HCEC 1CT (cell line): Measurements from ENCODE around the gene TNK2.
"Not testable (repeated sequence)": the region's sequence is repeated elsewhere in the genome, so short reads cannot be mapped to it uniquely, and the experiment has no call there.

Source experiments
- DNase-seq: peaks from one replicate; pipeline ENCODE4 v3.0.0-alpha.2; 2017

Gene TNK2

DNA sequence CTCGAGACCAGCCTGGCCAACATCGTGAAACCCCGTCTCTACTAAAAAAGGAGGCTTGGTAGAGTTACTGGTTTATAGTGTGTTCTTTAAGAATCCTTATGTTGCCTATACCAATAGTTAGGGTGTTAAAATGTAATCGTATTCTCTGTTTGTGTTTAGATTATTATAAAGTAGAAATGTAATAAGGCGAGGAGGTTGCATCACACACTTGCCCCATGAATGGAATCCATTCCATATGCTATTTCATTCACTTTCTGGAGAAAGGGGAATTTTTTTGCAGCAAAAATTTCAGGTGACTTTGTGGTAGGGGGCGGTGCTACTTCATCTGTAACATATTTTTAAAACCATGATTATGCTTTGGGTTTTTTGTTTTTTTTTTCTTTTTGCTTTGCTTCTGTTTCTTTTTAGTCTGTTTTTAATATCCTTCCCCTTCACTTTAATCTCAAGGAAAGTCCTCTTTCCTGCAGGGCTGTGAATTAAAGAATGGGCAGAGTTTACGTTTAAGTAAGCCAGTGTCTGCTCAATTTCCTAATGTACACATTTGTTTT lies 63.6 kb downstream of the TNK2 start:
- no peak for DNase-seq

DNA sequence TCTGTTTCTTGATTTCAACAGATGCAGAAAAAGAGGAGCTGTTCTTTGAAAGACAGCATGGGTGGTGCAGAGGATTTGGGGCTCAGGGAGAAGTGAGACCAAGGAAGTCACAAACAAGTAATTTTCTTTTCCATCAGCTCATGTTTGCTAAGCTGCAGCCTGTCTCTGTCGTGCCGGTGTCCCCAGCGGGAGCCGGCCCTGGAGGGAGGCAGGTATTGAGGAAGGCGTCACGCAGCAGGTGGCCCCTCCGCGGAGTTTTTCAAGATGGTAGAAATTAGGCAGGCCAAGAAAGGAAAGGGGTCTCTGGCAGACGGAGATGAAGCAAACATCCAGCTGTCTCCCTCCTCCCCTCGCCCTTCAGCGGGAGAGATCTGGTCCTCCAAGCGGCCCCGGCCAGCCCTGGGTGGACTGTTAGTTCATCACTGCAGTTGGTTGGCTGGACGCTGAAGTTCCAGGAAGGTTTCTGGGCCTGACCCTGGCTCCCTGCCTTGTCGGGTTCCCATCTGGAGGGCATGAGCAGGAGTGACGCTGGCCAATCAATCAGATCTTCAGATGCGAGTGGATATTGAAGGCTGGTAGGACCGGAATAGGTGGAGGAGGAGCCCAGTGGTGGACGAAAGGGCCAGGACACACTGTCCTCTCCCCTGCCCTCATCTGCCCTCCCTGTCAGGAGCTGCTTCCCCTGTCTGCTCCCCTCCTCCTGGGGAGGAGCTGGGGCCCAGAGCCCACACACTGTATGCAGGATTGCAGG lies 68.9 kb downstream of the TNK2 start:
- DNase-seq: no peak

- no peak for DNase-seq
Observed at GRCh38 chr3:195838714-195839113, 69.6 kb downstream of the TNK2 start.

DNA sequence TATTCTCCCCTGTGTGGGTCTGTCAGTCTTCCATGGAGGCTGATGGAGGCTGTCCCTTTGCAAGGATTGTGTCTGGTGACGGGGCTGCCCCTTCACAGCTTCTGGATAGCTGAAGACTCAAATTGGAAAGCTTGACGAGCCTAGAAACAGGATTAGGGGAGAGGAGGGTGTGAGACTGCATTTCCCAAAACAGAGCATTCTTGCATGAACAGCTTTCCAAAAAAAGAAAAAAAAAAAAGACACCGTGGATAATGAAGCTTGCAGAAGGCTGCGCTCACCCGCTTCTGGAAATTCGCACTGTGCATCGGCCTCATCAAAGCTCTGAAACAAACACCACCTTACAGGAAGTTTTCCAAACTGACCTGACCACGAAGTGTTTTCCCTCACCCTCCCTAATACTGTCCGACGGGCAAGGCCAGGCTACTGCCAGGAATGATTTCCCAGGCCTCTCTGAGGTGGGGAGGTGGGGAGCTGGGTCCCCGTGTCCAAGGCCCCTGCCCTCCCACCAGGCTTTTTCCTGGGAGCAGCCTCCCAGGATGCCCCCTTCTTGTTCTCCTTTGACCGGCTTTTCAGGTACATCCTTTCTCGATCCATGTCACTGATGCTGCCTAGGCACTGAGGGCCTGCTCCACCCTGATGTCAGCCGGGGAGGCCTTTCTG lies 71.7 kb downstream of the TNK2 start:
- DNase-seq: no peak

DNA sequence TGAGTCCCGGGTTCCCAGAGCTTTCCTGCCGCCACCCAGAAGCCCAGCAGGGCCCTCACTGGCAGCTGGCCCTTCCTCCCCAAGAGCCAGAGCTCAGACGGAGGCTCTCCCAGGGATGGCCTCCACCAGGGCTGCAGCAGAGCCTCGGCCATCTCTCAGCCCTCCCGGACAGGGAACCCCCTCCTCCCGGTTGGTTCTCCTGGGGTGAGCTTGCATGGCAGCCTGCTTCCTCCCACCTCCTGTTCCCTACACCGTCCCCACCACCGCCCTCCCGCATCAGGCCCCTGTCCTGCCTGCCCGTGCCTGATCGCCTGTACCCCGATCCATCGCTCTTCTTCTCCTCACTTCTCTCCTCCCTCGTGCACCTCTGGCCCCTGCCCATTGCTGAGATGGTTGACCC lies 72.6 kb downstream of the TNK2 start:
- no peak for DNase-seq

DNA sequence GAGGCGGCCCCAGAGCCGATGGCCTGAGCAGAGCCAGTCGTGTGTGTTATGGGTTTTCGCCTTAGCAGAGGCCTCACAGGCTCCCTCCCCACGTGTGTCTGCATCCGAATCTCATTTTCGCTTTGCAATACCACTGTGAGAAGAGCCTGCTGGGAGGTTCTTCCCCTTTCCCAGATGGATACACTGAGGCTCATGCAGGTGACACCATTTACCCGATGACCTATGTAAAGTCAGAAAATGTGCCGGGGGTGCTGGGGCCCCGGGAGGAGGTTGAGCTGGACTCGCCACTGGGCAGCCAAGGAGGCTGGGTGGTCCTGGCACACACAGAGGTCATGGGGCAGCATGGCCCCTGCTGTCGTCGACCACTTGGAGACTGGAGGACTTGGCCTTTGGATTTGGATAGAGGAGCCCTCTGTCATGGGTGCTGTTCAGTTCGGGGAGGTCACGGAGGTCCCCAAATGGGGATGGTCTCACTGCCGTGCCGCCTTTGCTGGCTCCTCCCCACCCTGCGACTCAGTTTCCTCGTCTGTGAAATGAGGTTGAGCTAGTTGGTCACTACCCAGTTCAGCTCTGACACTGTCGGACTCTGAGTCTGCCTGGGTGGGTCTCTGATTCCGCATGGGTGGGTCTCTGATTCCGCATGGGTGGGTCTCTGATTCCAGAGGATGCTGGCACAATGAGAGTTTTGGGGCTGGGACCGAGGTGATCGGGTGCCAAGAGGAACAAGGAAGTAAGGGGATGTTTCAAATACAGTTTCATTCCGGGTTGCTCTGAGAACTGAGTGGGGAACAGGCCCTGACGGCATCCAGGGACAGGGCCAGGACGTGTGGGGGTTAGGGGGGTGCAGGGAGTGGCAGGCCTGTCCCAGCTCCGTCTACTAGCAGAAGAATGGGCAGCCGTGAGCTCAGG lies 73.4 kb downstream of the TNK2 start:
- DNase-seq: no peak

- no peak for DNase-seq
Observed at GRCh38 chr3:195829897-195830254, 78.5 kb downstream of the TNK2 start.

- DNase-seq: no peak
Observed at GRCh38 chr3:195828762-195829161, 79.6 kb downstream of the TNK2 start.

GRCh38 chr3:195825857-195826804 lies 82.2 kb downstream of the TNK2 start:
- no peak for DNase-seq

DNA sequence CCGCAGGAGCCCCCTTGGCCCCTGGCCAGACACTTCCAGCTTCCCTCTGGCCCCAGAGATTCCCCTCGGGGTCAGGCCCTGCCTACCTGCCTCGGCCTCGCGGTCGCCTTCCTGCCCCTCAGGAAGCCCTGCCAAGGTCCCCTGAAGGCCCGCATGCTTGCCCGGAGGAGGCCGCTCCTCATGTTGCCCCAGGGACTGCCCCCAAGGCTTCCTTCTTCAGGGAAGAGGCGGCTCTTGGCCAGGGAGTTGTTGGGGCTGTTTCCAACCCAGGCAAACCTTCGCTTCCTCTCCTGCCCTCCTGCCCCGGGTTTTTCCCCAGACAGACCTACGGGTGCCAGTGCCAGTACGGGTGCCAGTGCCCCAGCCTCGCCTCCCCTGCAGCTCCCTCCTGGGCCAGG lies 83.2 kb downstream of the TNK2 start:
- no peak for DNase-seq

DNA sequence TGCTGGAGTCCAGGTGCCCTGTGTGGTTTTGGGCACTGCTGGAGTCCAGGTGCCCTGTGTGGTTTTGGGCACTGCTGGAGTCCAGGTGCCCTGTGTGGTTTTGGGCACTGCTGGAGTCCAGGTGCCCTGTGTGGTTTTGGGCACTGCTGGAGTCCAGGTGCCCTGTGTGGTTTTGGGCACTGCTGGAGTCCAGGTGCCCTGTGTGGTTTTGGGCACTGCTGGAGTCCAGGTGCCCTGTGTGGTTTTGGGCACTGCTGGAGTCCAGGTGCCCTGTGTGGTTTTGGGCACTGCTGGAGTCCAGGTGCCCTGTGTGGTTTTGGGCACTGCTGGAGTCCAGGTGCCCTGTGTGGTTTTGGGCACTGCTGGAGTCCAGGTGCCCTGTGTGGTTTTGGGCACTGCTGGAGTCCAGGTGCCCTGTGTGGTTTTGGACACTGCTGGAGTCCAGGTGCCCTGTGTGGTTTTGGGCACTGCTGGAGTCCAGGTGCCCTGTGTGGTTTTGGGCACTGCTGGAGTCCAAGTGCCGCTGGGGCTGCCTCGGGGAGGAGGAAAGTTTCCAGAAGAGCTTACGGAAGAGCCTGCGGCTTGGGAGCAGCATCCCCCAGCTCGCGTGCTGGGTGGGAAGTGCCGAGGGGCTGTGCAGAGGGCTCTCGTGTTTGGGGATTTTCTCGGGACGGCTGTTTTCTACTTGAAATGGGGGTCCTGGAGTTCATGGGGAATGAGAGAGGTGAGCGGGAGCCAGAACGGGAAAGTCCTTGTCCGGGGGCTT lies 83.7 kb downstream of the TNK2 start:
- DNase-seq: not testable (repeated sequence)

- no peak for DNase-seq
Observed at GRCh38 chr3:195823999-195824398, 84.4 kb downstream of the TNK2 start.

GRCh38 chr3:195823280-195823679 lies 85.1 kb downstream of the TNK2 start:
- DNase-seq: no peak

DNA sequence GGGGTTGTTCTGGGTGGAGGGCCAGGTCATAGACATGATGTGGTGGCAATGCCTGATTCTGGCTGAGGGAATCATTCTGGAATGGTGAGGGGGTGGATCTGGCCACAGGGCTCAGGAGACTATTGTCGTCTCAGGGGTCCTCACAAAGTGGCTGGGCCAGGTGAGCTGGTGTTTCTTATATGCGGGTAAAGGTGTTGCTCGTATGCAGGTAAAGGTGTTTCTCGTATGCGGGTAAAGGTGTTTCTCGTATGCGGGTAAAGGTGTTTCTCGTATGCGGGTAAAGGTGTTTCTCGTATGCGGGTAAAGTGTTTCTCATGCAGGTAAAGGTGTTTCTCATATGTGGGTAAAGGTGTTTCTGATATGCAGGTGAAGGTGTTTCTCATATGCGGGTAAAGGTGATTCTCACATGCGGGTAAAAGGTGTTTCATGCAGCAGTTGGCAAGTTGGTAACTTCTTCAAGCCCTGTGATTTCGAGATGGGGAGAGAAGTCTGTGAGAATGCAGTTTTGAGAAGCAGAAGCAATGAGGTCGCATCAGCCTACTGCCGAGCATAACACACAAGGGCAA lies 86.1 kb downstream of the TNK2 start:
- DNase-seq: no peak

- DNase-seq: no peak
Observed at GRCh38 chr3:195821403-195822130, 86.8 kb downstream of the TNK2 start.

- no peak for DNase-seq
Observed at GRCh38 chr3:195820901-195821300, 87.5 kb downstream of the TNK2 start.

GRCh38 chr3:195820186-195820585 lies 88.2 kb downstream of the TNK2 start:
- no peak for DNase-seq

- DNase-seq: no peak
Observed at GRCh38 chr3:195818301-195818700, 90.0 kb downstream of the TNK2 start.

GRCh38 chr3:195817578-195818135 lies 90.7 kb downstream of the TNK2 start:
- DNase-seq: no peak
